Measurements from ENCODE around the gene RUVBL2. TPM values are rescaled to one million over a fixed set of nuclear protein-coding genes. Genes with fewer than 3 reads are reported as not detected.

RUVBL2 gene
- total RNA-seq, 1 experiment from 2014 or later: 270 TPM

DNA sequence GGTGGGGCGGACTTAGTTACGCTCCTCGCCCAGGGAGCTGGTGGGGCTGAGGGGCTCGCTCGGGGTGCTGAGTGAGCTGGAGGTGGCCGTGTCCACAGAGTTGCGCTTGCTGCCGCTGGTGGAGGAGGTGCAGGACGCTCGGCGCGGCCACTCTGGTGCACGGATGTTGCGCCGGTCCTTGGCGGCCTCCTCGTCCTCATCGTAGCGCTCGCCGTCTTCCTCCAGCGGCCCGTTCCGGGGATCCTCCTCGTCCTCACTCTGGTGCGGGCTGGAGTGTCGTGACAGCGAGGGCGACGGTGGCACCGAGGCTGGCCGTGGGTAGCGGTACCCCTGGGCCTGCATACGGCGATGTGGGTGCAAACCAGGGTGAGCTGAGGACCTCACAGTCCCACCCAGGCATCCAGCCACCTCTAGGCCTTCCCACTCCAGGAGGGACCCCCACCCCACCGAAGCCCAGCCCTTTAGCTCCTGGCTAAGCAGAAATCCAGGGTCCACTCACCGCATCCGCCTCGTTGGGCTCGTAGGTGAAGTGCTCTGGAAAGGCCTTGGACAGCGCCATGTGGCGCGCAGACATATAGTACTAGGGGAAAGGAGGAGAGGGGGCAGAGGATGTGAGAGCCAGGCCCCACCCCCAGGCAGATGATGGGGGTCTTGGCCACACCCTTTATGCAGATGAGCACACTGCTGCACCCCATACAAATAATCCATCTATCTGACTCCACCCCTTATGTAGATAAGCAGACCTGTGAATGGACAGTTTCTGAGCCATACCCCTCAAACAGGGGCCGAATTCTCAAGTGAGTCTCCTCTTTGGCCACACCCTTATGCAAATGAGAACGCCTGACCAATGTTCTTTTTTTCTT lies 24.2 kb upstream of the RUVBL2 start:
- H4K20me1 ChIP-seq (ENCODE audit: insufficient read depth): peaks cover 9% of the 10 kb centered on the region; the same call in 1 of the 2 replicates
- intact Hi-C loops (cut with micrococcal nuclease): loop anchor here (5.0 kb wide), 1 partner anchor 97 kb away; the partner anchor contains the start of gene PPP1R15A
- H3K4me2 ChIP-seq (ENCODE audit: low read length): no peak overlapping the region
- no TSS peak for BruUV-seq (replicated peaks)
- ATAC-seq (no peak), DNase-seq (ENCODE audit: low read depth, low spot score) (no peak)
- no peaks in the 10 kb centered on the region for H3K9me2 ChIP-seq (ENCODE audit: insufficient read depth)
- POLR2A ChIA-PET: interaction anchor here (0.5 to 1.9 kb wide), 2 partner anchors 24 to 131 kb away, joined by 5 to 11 read pairs; partner anchors contain the start of genes GYS1 and RUVBL2
- no peaks in the 10 kb centered on the region for H3K27me3 ChIP-seq (ENCODE audit: insufficient read depth, low read length)
- peaks cover 3 to 27% of the 10 kb centered on the region in 2 experiments for H3K4me1 ChIP-seq (ENCODE audit: control insufficient read depth in 1 of 2, insufficient read depth in 2 of 2, low read length in 2 of 2)
- CTCF ChIA-PET: interaction anchor here (1.3 to 3.2 kb wide), 6 partner anchors 8 to 174 kb away, joined by 7 to 28 read pairs (median 13); partner anchors contain the start of genes GYS1, PPP1R15A and RUVBL2
- H3K4me3 ChIP-seq (replicated peaks in 1 of 2; ENCODE audit: low read depth in 1 of 2, low read length in 2 of 2): no peak overlapping the region
- H3K27ac ChIP-seq (ENCODE audit: low read depth, low read length): no peak overlapping the region
- H3K79me2 ChIP-seq (ENCODE audit: insufficient read depth, low read length): peaks cover 16% of the 10 kb centered on the region
- H2AFZ ChIP-seq (ENCODE audit: low read depth, low read length, poor library complexity, severe bottlenecking): no peak overlapping the region
- TF ChIP-seq, protein P1, sequence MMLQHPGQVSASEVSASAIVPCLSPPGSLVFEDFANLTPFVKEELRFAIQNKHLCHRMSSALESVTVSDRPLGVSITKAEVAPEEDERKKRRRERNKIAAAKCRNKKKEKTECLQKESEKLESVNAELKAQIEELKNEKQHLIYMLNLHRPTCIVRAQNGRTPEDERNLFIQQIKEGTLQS (IDR thresholded peaks at IDR 0.05): no peak
- no peak for TF ChIP-seq SIN3A (IDR thresholded peaks at IDR 0.05; ENCODE audit: low read depth)
- TF ChIP-seq SP1 (IDR thresholded peaks at IDR 0.05; ENCODE audit: low read depth): no peak
- TF ChIP-seq FOSL1 (IDR thresholded peaks at IDR 0.05; ENCODE audit: low read depth): no peak
- TF ChIP-seq, protein P2, sequence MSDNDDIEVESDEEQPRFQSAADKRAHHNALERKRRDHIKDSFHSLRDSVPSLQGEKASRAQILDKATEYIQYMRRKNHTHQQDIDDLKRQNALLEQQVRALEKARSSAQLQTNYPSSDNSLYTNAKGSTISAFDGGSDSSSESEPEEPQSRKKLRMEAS (IDR thresholded peaks at IDR 0.05): no peak
- TF ChIP-seq RAD21 (IDR thresholded peaks at IDR 0.05; ENCODE audit: low read depth): no peak
- TF ChIP-seq POLR2A (IDR thresholded peaks at IDR 0.05; ENCODE audit: borderline replicate concordance, extremely low read depth, insufficient read depth, insufficient read length): no peak
- no peak for TF ChIP-seq EZH2phosphoT487 (IDR thresholded peaks at IDR 0.05; ENCODE audit: borderline replicate concordance)
- TF ChIP-seq SRF (IDR thresholded peaks at IDR 0.05; ENCODE audit: low read depth): no peak
- peaks cover 14 to 36% of the 10 kb centered on the region in 2 experiments; a peak in 3 of 4 replicates for H3K36me3 ChIP-seq (ENCODE audit: control insufficient read depth in 1 of 2, insufficient read depth in 2 of 2, low read length in 2 of 2)
- H3K9me3 ChIP-seq (ENCODE audit: control insufficient read depth in 1 of 2, insufficient read depth in 1 of 2, low read depth in 1 of 2, low read length in 2 of 2): no peaks in the 10 kb centered on the region
- RAD21 ChIA-PET (ENCODE audit: low non-redundant PET in 1 of 2, low total read pairs in 2 of 2, uncharacterized antibody in 2 of 2, unreplicated experiment in 2 of 2): no interaction called here
- no peak overlapping the region for H3K9ac ChIP-seq (ENCODE audit: low read length)
